GM21723 (cell line): ENCODE results near the gene TSPAN2.
"Not testable (repeated sequence)": the region's sequence is repeated elsewhere in the genome, so short reads cannot be mapped to it uniquely, and the experiment has no call there.

ENCODE experiments used
- ATAC-seq: cut with Tn5 transposase; IDR thresholded peaks from one replicate; pipeline ENCODE4 v1.9.1; 2021; ENCODE audit warnings: mild to moderate bottlenecking, moderate library complexity; ENCODE audit not compliant: unreplicated experiment

The TSPAN2 gene

GRCh38 chr1:115046751-115047150 lies 42.6 kb downstream of the TSPAN2 start:
- ATAC-seq: no peak

GRCh38 chr1:115041654-115042053 lies 47.6 kb downstream of the TSPAN2 start:
- ATAC-seq: no peak

- no peak for ATAC-seq
Measured at GRCh38 chr1:115040501-115040900, 48.8 kb downstream of the TSPAN2 start.

DNA sequence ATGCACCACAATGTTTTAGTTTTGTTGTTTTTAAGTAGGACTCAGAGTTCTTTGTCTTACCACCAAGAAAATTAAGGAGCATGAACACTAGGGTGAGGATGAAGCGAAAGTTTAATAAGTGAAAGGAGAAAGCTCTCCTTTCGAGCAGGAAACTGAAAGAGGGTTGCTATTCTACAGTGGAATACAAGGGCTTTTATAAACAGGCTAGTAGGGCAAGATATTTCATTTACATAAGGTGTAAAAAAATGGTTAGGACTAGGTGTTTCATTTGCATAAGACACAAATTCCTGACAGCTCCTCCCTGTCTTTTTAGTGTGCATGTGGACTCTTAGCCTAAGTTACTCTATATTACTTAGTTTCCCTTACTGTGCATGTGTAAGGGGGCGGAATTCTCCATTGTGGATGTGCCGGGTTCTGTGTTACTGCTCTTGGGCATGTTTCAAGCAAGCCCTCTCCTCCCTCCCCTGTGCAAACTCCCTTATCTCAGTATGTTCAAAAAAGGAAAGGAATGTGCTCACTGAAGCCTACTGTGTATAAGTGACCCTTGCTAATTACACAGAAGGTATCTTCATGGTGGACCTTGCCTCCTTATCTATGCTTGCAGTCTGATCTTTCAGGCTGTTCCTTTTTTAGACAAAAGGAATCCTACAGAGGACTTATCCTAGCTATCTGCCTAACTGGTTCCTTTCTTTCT lies 52.3 kb downstream of the TSPAN2 start:
- ATAC-seq: no peak

DNA sequence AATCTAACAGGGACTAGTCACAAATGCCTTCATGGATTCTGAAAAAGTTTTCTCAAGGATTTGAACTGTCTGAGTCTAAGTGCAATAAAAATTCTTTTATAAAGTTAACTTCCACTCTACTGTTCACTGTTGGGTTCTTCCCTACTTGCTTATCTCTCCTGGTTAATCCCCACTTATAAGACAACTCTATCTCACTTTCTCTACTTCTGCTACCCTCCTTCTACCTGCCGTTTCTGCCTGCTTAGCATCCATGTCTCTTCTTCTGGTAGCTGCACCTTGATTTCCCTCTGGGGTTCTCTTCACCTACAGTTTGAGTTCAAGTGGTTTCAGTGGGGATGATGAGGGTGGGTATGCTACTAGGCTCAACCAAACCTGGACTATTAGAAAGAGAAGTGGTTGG lies 53.7 kb downstream of the TSPAN2 start:
- ATAC-seq: no peak

DNA sequence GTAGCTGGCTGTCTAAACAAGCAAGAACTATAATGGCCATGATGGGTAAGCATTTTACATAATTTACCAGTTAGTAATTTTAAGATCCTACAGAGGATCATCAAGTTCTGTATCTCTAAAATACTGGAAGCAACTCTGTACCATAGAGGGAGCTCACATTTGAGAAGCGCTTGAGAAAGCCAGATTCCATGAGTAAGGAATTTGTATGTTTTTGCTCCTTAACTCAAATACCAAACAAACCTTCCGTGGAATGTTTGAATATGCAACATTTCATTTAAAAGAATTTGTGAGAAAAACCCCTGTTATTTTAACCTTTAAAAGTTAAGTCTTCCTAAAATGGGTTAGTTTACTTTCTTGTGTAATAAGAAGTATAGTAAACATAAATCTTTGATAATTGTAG lies 57.7 kb downstream of the TSPAN2 start:
- no peak for ATAC-seq

- no peak for ATAC-seq
Measured at GRCh38 chr1:115029526-115029925, 59.8 kb downstream of the TSPAN2 start, which contains the start of gene TSHB. TSHB (plus strand) TSS chr1:115029826; CDS start chr1:115033363, 3,537 bp downstream.

DNA sequence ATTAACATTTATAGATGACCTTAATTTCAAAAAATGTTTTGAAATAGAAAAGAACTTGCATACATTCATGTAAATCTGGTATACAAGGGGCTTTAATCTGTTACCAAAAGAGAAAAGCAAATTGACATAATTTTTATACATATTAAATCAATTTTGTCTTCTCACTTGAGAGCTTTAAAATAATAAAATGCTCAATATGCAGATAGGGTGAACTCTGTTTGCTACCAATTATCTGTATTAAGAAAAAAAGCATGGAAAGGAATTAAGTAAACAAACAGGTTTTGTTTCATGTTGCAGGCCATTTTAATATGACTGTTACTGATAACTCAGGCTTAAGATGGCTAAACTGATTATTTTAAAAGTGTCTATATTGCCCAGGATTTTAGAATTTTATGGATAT lies 65.7 kb downstream of the TSPAN2 start:
- ATAC-seq: no peak

DNA sequence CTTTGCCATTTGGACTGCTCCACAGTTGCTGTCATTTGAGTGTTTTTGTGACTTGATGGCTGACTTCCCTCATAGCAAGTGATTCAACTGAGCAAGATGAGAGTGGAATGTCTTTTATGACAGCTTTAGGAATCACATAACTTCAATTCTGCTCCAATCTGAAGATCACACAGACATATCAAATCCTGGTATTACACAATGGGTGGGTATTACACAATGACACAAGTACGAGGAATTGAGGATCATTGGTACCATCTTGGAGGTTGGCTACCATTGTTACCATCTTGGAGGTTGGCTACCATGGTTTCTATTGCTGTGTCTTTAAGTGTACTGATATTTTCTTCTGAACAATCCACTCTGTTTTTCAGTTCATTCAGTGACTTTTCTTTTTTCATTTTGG lies 68.2 kb downstream of the TSPAN2 start:
- no peak for ATAC-seq

DNA sequence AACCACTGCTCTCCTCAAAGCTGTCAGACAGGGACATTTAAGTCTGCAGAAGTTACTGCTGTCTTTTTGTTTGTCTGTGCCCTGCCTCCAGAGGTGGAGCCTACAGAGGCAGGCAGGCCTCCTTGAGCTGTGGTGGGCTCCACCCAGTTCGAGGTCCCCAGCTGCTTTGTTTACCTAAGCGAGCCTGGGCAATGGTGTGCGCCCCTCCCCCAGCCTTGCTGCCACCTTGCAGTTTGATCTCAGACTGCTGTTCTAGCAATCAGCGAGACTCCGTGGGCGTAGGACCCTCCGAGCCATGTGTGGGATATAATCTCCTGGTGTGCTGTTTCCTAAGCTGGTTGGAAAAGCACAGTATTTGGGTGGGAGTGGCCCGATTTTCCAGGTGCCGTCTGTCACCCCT lies 69.8 kb downstream of the TSPAN2 start:
- not testable (repeated sequence) for ATAC-seq

- no peak for ATAC-seq
Measured at GRCh38 chr1:115013792-115014191, 75.5 kb downstream of the TSPAN2 start.

GRCh38 chr1:115012434-115012833 lies 76.9 kb downstream of the TSPAN2 start:
- ATAC-seq: no peak

DNA sequence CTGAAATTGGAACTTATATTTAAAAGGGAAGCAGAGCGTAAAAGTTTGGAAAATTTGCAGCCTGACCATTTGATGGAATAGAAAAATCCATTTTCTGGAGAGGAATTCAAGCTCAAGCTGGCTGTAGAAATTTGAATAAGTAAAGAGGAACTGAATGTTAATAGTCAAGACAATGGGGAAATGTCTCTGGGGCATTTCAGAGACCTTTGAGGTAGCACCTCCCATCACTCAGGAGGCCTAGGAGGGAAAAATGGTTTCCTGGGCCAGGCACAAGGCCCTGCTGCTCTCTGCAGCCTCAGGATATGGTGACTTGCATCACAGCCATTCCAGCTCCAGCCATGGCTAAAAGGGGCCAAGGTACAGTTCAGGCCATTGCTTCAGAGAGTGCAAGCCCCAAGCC lies 77.3 kb downstream of the TSPAN2 start:
- no peak for ATAC-seq

GRCh38 chr1:115006191-115006590 lies 83.1 kb downstream of the TSPAN2 start:
- no peak for ATAC-seq
